Kidney (tissue), 14 donors: ENCODE measurements around the gene LPAR3. TPM values are rescaled to one million over a fixed set of nuclear protein-coding genes. Genes with fewer than 3 reads are reported as not detected.

Experiments used
- DNase-seq, 5 donors: peaks; one replicate each; pipeline ENCODE4 v3.0.0-alpha.2; 2013 to 2020
- FAIRE-seq: peaks from 2 replicates; lab custom pipeline; 2012; peaks lifted over from hg19 to GRCh38; lab: Jason Lieb, UNC
- H3K27ac ChIP-seq, 2 donors: one replicate each; pipeline ENCODE4 v1.7.0; 2013; ENCODE audit warnings: low read depth in 2 of 2, low read length in 2 of 2, inconsistent platforms in 1 of 2
- H3K27me3 ChIP-seq: one replicate; pipeline ENCODE4 v1.7.1; 2013; ENCODE audit warnings: low read length, inconsistent platforms; ENCODE audit not compliant: control insufficient read depth, insufficient read depth
- H3K36me3 ChIP-seq, 3 donors: one replicate each; pipeline versions ENCODE4 v1.7.0 to v1.7.1; 2013; ENCODE audit warnings: low read length in 3 of 3, control low read depth in 1 of 3, inconsistent platforms in 1 of 3; ENCODE audit not compliant: insufficient read depth in 3 of 3, control insufficient read depth in 2 of 3
- H3K4me1 ChIP-seq, 3 donors: one replicate each; pipeline versions ENCODE4 v1.7.0 to v1.7.1; 2013; ENCODE audit warnings: low read length in 3 of 3, inconsistent platforms in 1 of 3, low read depth in 1 of 3; ENCODE audit not compliant: control insufficient read depth in 2 of 3, insufficient read depth in 2 of 3
- H3K4me3 ChIP-seq, 3 donors: one replicate each; pipeline versions ENCODE4 v1.7.0 to v1.8.1; 2013; ENCODE audit warnings: low read length in 3 of 3, control low read depth in 1 of 3, inconsistent platforms in 1 of 3
- H3K9ac ChIP-seq, 3 donors: one replicate each; pipeline versions ENCODE4 v1.7.0 to v1.7.1; 2013; ENCODE audit warnings: low read length in 3 of 3, control low read depth in 1 of 3, inconsistent platforms in 1 of 3
- H3K9me3 ChIP-seq, 3 donors: one replicate each; pipeline versions ENCODE4 v1.7.0 to v1.7.1; 2013; ENCODE audit warnings: low read length in 3 of 3, control low read depth in 1 of 3, inconsistent platforms in 1 of 3; ENCODE audit not compliant: control insufficient read depth in 2 of 3, insufficient read depth in 1 of 3
- intact Hi-C: fragments of 100-400 bp; cut with DNase I; formaldehyde crosslinking; loops from one replicate; pipeline ENCODE4 v1.11.1; 2022
- polyA plus RNA-seq: library from polyadenylated mRNA; stranded (reverse); fragments of 350-450 nt; fragmentation: Illumina TruSeq; extraction: RNeasy Lipid Tissue Mini Kit (QIAGEN cat#74804); gene quantifications from one replicate; pipeline ENCODE4 v1.2.3, GENCODE V29; 2014; ENCODE audit warnings: low read depth, low replicate concordance; ENCODE audit not compliant: insufficient read depth
- total RNA-seq: library from RNA; stranded (reverse); fragmentation: NEBNext Ultra II Directional; extraction: Animal tissue kit (Norgen Biotek cat#: 25700); gene quantifications from one replicate; pipeline ENCODE4 v1.2.1, GENCODE V29; 2021
- TF ChIP-seq, protein P1 (sequence below): IDR thresholded peaks from 3 replicates; pipeline ENCODE4 v1.5.1; 2012; ENCODE audit warnings: mild to moderate bottlenecking, moderate library complexity, borderline replicate concordance; ENCODE audit not compliant: insufficient read depth; ENCODE audit errors: extremely low read depth
- donor health status: control.
- donor health status: control.
- donor health status: control.
- donor health status: control.
- donor health status: control.
- donor health status: DM: yes; HTN: yes; CAD: no.
- donor health status: Normal renal cell carcinoma (clear cell type).

LPAR3 gene
- total and polyA plus RNA-seq, 2 donors from 2014 or later = 0.22 TPM; not detected in 1

DNA sequence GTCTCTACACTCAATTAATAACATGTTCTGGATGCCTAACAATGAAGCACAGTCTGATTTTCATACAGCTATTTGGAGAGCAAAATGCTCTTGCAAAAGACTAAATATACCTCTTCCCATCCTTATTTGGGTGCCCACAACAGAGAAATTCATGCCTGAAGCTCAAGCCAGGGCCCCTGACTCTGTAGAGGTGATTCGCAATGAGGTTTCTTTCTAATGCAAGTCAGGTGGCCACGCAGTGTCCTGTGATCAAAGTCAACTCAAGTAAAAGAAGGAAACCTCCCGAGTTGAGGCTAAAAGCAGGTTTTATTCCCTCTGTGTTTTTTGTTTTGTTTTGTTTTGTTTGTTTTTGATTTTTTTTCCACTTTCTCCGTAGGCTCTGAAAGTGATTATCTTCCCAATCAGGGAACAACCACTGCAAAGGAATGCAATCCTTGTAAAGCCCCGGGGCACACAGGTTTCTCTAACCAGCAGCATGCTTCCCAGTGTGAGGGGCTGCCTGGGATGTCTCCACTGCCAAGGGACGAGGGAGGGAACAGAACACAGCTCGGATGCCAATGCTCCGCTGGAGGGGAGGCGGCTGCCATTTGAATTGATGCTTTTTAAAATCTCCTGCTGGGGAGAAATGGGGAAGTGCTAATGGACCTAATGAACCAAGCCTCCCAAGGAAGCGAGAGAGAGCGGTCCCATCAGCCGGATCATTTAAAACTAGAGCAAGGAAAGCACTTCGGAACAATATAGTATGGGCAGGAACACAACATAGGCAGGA lies 128.9 kb downstream of the LPAR3 start:
- Histone ChIP-seq H3K9ac (no peak overlapping the region), H3K4me3 (no peak overlapping the region), H3K9me3 (no peaks in the 10 kb centered on the region), H3K4me1 (peaks cover 0 to under 1% (median 0%) of the 10 kb centered on the region in 3 donors), H3K36me3 (no peaks in the 10 kb centered on the region), H3K27me3 (no peaks in the 10 kb centered on the region), H3K27ac (no peak overlapping the region)
- DNase-seq (peak in 1 of 5 donors; percentile 33), FAIRE-seq (no peak)
- intact Hi-C loops = no loop called here
- TF ChIP-seq, protein P1, sequence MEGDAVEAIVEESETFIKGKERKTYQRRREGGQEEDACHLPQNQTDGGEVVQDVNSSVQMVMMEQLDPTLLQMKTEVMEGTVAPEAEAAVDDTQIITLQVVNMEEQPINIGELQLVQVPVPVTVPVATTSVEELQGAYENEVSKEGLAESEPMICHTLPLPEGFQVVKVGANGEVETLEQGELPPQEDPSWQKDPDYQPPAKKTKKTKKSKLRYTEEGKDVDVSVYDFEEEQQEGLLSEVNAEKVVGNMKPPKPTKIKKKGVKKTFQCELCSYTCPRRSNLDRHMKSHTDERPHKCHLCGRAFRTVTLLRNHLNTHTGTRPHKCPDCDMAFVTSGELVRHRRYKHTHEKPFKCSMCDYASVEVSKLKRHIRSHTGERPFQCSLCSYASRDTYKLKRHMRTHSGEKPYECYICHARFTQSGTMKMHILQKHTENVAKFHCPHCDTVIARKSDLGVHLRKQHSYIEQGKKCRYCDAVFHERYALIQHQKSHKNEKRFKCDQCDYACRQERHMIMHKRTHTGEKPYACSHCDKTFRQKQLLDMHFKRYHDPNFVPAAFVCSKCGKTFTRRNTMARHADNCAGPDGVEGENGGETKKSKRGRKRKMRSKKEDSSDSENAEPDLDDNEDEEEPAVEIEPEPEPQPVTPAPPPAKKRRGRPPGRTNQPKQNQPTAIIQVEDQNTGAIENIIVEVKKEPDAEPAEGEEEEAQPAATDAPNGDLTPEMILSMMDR = no peak

DNA sequence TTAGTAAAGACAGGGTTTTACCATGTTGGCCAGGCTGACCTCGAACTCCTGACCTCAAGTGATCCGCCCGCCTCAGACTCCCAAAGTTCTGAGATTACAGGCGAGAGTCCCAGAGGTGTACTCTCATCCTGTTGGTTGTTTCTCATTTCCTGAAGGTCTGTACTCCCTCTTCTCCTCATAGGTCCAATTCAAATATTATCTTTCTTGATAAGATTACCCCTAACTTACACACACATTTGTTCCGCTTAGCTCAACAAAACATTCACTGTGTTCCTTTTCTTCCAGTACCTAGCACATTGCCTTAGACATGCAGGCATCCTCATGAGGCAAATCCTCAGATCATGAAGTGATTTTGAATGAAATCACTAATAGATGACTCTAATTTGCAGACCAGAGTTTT lies 130.3 kb downstream of the LPAR3 start:
- no peak for FAIRE-seq
- Histone ChIP-seq H3K4me1 (peaks cover 0 to 4% (median 0%) of the 10 kb centered on the region in 3 donors), H3K9me3 (no peaks in the 10 kb centered on the region), H3K9ac (no peak overlapping the region), H3K36me3 (no peaks in the 10 kb centered on the region), H3K4me3 (no peak overlapping the region), H3K27me3 (no peaks in the 10 kb centered on the region), H3K27ac (no peak overlapping the region)
- DNase-seq = no peak
- intact Hi-C loops = no loop called here
- TF ChIP-seq, protein P1 = no peak

Other genes with a start within 250 kb of the LPAR3 start
- 18.2 TPM for gene SSX2IP, start 202.7 kb downstream of the LPAR3 start, total RNA-seq
- gene SSX2IP, start 202.7 kb downstream of the LPAR3 start, polyA plus RNA-seq = 12.1 TPM
- 3.1 TPM for gene MCOLN2, start 103.9 kb upstream of the LPAR3 start, total RNA-seq
- gene MCOLN2, start 103.9 kb upstream of the LPAR3 start, polyA plus RNA-seq = 0.56 TPM
- gene MCOLN3, start 155.3 kb upstream of the LPAR3 start, total RNA-seq = 3.1 TPM
- 7.8 TPM for gene MCOLN3, start 155.3 kb upstream of the LPAR3 start, polyA plus RNA-seq